ENCODE results near the gene GRID2.

Gene GRID2

GRCh38 chr4:93501946-93502345 lies 1198.2 kb downstream of the GRID2 start:
- no peak for DNase-seq (ENCODE audit: low read depth in 2 of 2)

- DNase-seq (ENCODE audit: low read depth in 2 of 2) = no peak
Measured at GRCh38 chr4:93502991-93503390, 1199.2 kb downstream of the GRID2 start.

GRCh38 chr4:93513851-93514250 lies 1210.1 kb downstream of the GRID2 start:
- no peak for DNase-seq (ENCODE audit: low read depth in 2 of 2)

- DNase-seq (ENCODE audit: low read depth in 2 of 2) = no peak
Measured at GRCh38 chr4:93515208-93515607, 1211.4 kb downstream of the GRID2 start.

- DNase-seq (ENCODE audit: low read depth in 2 of 2) = no peak
Measured at GRCh38 chr4:93529692-93530372, 1226.1 kb downstream of the GRID2 start.

- DNase-seq (ENCODE audit: low read depth in 2 of 2) = no peak
Measured at GRCh38 chr4:93532234-93532633, 1228.5 kb downstream of the GRID2 start.

- DNase-seq (ENCODE audit: low read depth in 2 of 2) = no peak
Measured at GRCh38 chr4:93540562-93540961, 1236.8 kb downstream of the GRID2 start.

GRCh38 chr4:93561842-93562241 lies 1258.1 kb downstream of the GRID2 start:
- no peak for DNase-seq (ENCODE audit: low read depth in 2 of 2)

GRCh38 chr4:93568758-93569157 lies 1265.0 kb downstream of the GRID2 start:
- no peak for DNase-seq (ENCODE audit: low read depth in 2 of 2)

- no peak for DNase-seq (ENCODE audit: low read depth in 2 of 2)
Measured at GRCh38 chr4:93573285-93573684, 1269.5 kb downstream of the GRID2 start.

- no peak for DNase-seq (ENCODE audit: low read depth in 2 of 2)
Measured at GRCh38 chr4:93578942-93579341, 1275.2 kb downstream of the GRID2 start.

GRCh38 chr4:93605163-93605562 lies 1301.4 kb downstream of the GRID2 start:
- no peak for DNase-seq (ENCODE audit: low read depth in 2 of 2)

- DNase-seq (ENCODE audit: low read depth in 2 of 2) = no peak
Measured at GRCh38 chr4:93617606-93618005, 1313.8 kb downstream of the GRID2 start.

- no peak for DNase-seq (ENCODE audit: low read depth in 2 of 2)
Measured at GRCh38 chr4:93633721-93634120, 1330.0 kb downstream of the GRID2 start.

- no peak for DNase-seq (ENCODE audit: low read depth in 2 of 2)
Measured at GRCh38 chr4:93635943-93636342, 1332.2 kb downstream of the GRID2 start.

- DNase-seq (ENCODE audit: low read depth in 2 of 2) = no peak
Measured at GRCh38 chr4:93645120-93645519, 1341.4 kb downstream of the GRID2 start.

- no peak for DNase-seq (ENCODE audit: low read depth in 2 of 2)
Measured at GRCh38 chr4:93646233-93646930, 1342.6 kb downstream of the GRID2 start.

GRCh38 chr4:93648258-93648657 lies 1344.5 kb downstream of the GRID2 start:
- no peak for DNase-seq (ENCODE audit: low read depth in 2 of 2)

- no peak for DNase-seq (ENCODE audit: low read depth in 2 of 2)
Measured at GRCh38 chr4:93649828-93650227, 1346.1 kb downstream of the GRID2 start.

GRCh38 chr4:93654211-93654610 lies 1350.4 kb downstream of the GRID2 start:
- DNase-seq (ENCODE audit: low read depth in 2 of 2) = no peak

- DNase-seq (ENCODE audit: low read depth in 2 of 2) = no peak
Measured at GRCh38 chr4:93657527-93657926, 1353.8 kb downstream of the GRID2 start.

- no peak for DNase-seq (ENCODE audit: low read depth in 2 of 2)
Measured at GRCh38 chr4:93658443-93658842, 1354.7 kb downstream of the GRID2 start.

- no peak for DNase-seq (ENCODE audit: low read depth in 2 of 2)
Measured at GRCh38 chr4:93659629-93660028, 1355.9 kb downstream of the GRID2 start.

GRCh38 chr4:93660036-93660435 lies 1356.3 kb downstream of the GRID2 start:
- no peak for DNase-seq (ENCODE audit: low read depth in 2 of 2)
